ENCODE results near the gene PROM2. TPM values are rescaled to one million over a fixed set of nuclear protein-coding genes. Genes with fewer than 3 reads are reported as not detected.

PROM2 gene
- total and polyA plus RNA-seq, 10 of the 15 experiments (the other 5 are each of a cell fraction or from before 2014, with no cell fraction given), result 0.01 to 0.04 TPM; not detected in 8

GRCh38 chr2:95281071-95281470 lies 6.8 kb downstream of the PROM2 start:
- FAIRE-seq, result no peak
- SMC1A ChIA-PET (ENCODE audit: uncharacterized antibody, unreplicated experiment), result no interaction called here
- CTCF ChIA-PET, result interaction anchor here (1.3 kb wide), 1 partner anchor 14 kb away, joined by 3 read pairs; no protein-coding TSS in a partner anchor
- TF ChIP-seq GABPA (IDR thresholded peaks at IDR 0.05; ENCODE audit: low read depth) (no peak), E4F1 (IDR thresholded peaks at IDR 0.05; ENCODE audit: borderline replicate concordance, partially characterized antibody) (no peak), IRF5 (IDR thresholded peaks at IDR 0.05; ENCODE audit: borderline replicate concordance) (no peak), NFIC (IDR thresholded peaks at IDR 0.05; ENCODE audit: low read depth, low read length) (no peak), REST (IDR thresholded peaks at IDR 0.05; ENCODE audit: low read depth, low read length) (no peak), NR2C2 (IDR thresholded peaks at IDR 0.05; ENCODE audit: borderline replicate concordance, control insufficient read depth, insufficient read length, low read depth) (no peak), ZSCAN29 (IDR thresholded peaks at IDR 0.05) (no peak), SKIL (IDR thresholded peaks at IDR 0.05; ENCODE audit: low read depth, poor library complexity, severe bottlenecking) (no peak), BCLAF1 (IDR thresholded peaks at IDR 0.05) (no peak), NRF1 (conservative IDR thresholded peaks at IDR 0.05; ENCODE audit: low read depth, low read length) (no peak), SMARCA5 (IDR thresholded peaks at IDR 0.05) (no peak), IRF4 (IDR thresholded peaks at IDR 0.05; ENCODE audit: low read depth, low read length) (no peak)

More at GRCh38 chr2:95281071-95281470, 6.8 kb downstream of the PROM2 start:
- Histone ChIP-seq H3K27ac (ENCODE audit: control insufficient read depth, insufficient read depth) (no peak overlapping the region), H3K9me3 (replicated peaks; ENCODE audit: control insufficient read depth, insufficient read depth, low read length) (no peaks in the 10 kb centered on the region), H3K4me2 (ENCODE audit: control insufficient read depth, insufficient read depth) (no peak overlapping the region), H3K27me3 (replicated peaks in 1 of 2; ENCODE audit: control insufficient read depth in 2 of 2, insufficient read depth in 2 of 2, low read length in 1 of 2) (no peaks in the 10 kb centered on the region), H2AFZ (ENCODE audit: control insufficient read depth, low read depth, low read length) (no peak overlapping the region), H3K36me3 (ENCODE audit: control insufficient read depth in 2 of 2, insufficient read depth in 2 of 2, low read length in 1 of 2) (no peaks in the 10 kb centered on the region), H3K4me1 (ENCODE audit: control insufficient read depth, insufficient read depth, low read length) (no peaks in the 10 kb centered on the region), H4K20me1 (ENCODE audit: control insufficient read depth, insufficient read depth) (no peaks in the 10 kb centered on the region), H3K4me3 (no peak overlapping the region), H3K79me2 (ENCODE audit: control insufficient read depth, insufficient read depth, low read length) (no peaks in the 10 kb centered on the region), H3K9ac (ENCODE audit: control insufficient read depth, insufficient read depth, low read length) (no peak overlapping the region)
- intact Hi-C loops (cut with micrococcal nuclease; ENCODE audit: unreplicated experiment), result no loop called here
- POLR2A ChIA-PET, result no interaction called here
- no peak for ATAC-seq
- BruUV-seq (replicated peaks), result no TSS peak
- WGBS (ENCODE audit: insufficient coverage, insufficient replicate concordance, low lambda C conversion rate, missing lambda C conversion rate), result 55% methylated on average over 3 of the region's 8 CpGs
- no peak for DNase-seq (ENCODE audit: low read depth, low spot score)
- RAD21 ChIA-PET (ENCODE audit: unreplicated experiment), result no interaction called here
- in situ Hi-C loops (cut with MboI), result no loop called here
